NCI-H526 treated with DMSO at 0.1 percent for 48 hours (cell line): Measurements from ENCODE around the gene RGS13.

Experiments
- DNase-seq: peaks from one replicate; lab custom pipeline; 2025; lab: John Stamatoyannopoulos, UW

Gene RGS13

GRCh38 chr1:192626366-192627179 is 9.4 kb upstream of the RGS13 start:
- DNase-seq: peak; percentile 73

- no peak for DNase-seq
Measured at GRCh38 chr1:192627901-192628300, 8.0 kb upstream of the RGS13 start.

- no peak for DNase-seq
Measured at GRCh38 chr1:192628396-192629057, 7.4 kb upstream of the RGS13 start.

GRCh38 chr1:192629612-192630011 is 6.3 kb upstream of the RGS13 start:
- DNase-seq: no peak

- DNase-seq: peak; percentile 42
Measured at GRCh38 chr1:192630521-192631287, 5.2 kb upstream of the RGS13 start.

GRCh38 chr1:192631749-192632148 is 4.2 kb upstream of the RGS13 start:
- DNase-seq: peak; percentile 87

GRCh38 chr1:192632188-192632587 is 3.8 kb upstream of the RGS13 start:
- peak; percentile 74 for DNase-seq

GRCh38 chr1:192632641-192633532 is 3.1 kb upstream of the RGS13 start:
- peak; percentile 47 for DNase-seq

GRCh38 chr1:192633533-192634253 is 2.3 kb upstream of the RGS13 start:
- DNase-seq: peak; percentile 49

GRCh38 chr1:192635041-192635440 is 906 bp upstream of the RGS13 start:
- DNase-seq: peak; percentile 39

- DNase-seq: no peak
Measured at GRCh38 chr1:192639607-192640368, 3.8 kb downstream of the RGS13 start.

GRCh38 chr1:192652159-192652558 is 16.2 kb downstream of the RGS13 start:
- no peak for DNase-seq

- no peak for DNase-seq
Measured at GRCh38 chr1:192654120-192654519, 18.2 kb downstream of the RGS13 start.

- DNase-seq: no peak
Measured at GRCh38 chr1:192654591-192655251, 18.8 kb downstream of the RGS13 start.

- DNase-seq: no peak
Measured at GRCh38 chr1:192657760-192658159, 21.8 kb downstream of the RGS13 start.

- DNase-seq: no peak
Measured at GRCh38 chr1:192658255-192658654, 22.3 kb downstream of the RGS13 start.

GRCh38 chr1:192660613-192661012 is 24.7 kb downstream of the RGS13 start:
- no peak for DNase-seq

GRCh38 chr1:192668409-192668983 is 32.5 kb downstream of the RGS13 start:
- no peak for DNase-seq

- DNase-seq: no peak
Measured at GRCh38 chr1:192669174-192669573, 33.2 kb downstream of the RGS13 start.
